HG02642 (cell line): ENCODE results near the gene ARHGEF25.
"Not testable (repeated sequence)": the region's sequence is repeated elsewhere in the genome, so short reads cannot be mapped to it uniquely, and the experiment has no call there.

Source experiments
- ATAC-seq: cut with Tn5 transposase; IDR thresholded peaks from one replicate; pipeline ENCODE4 v1.9.1; 2021; ENCODE audit warnings: mild to moderate bottlenecking; ENCODE audit not compliant: unreplicated experiment, poor library complexity

ARHGEF25 gene

DNA sequence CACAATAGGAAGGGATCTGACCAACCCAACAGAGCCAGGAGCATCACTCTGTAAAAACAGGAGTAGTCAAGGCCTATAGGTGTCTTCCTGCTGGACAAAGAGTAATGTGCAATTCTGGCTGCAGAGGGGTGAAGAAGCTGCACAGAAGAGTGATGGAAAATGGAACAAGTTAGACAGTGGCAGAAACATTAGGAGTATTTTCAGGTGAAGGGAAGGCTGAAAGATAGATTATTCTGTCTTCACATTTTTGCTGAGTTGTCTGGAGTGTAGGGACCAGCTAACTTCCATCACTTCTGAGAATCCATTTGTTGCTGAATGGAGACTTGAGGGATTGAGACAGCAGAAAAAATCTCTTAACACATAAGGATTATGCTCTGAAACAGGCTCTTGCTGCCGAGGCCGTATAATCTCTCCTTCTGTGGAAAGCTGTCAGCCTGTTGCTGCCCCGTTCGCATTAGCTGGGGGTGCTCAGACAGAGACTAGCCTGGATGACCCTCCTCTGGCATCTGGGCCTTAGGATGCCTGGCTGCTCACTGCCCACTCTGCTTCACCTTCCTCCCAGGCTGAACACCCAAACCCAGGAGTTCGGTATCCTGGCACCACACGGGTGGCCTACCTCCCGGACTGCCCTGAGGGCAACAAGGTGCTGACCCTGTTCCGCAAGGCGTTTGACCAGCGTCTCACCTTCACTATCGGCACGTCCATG lies 3.1 kb upstream of the ARHGEF25 start:
- no peak for ATAC-seq

DNA sequence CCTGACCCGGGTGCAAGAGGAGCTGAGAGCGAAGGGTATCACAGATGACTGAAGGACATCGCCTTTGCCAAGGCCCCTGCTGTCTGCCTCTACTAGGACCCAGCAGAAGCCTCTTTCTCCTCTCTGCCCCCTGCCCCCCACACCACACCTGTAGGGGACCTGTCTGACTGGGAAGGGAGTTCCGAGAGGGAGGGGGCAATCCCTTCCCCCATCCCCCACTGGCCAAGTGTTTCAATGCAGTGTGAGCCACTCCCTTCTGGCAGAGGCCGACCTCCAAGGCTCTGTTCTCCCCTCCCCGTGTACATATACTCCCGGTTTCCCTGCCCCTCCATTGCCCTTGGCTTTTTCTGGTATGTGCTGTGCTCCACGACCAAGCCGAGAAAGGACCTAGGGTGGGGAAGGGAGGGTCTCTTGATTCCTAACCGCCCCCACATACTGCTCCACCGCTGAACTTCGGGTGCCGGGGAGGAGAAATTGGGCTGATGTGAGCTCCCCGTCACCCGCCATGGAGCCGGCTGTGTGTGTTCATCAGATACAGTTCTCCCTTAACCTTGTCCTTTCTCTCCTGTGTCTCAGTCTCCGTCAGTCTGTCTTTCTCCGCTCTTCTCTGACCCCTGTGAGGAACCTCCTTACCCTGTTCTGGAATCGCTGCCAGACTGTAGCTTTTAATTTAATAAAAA lies 2.0 kb upstream of the ARHGEF25 start:
- no peak for ATAC-seq

DNA sequence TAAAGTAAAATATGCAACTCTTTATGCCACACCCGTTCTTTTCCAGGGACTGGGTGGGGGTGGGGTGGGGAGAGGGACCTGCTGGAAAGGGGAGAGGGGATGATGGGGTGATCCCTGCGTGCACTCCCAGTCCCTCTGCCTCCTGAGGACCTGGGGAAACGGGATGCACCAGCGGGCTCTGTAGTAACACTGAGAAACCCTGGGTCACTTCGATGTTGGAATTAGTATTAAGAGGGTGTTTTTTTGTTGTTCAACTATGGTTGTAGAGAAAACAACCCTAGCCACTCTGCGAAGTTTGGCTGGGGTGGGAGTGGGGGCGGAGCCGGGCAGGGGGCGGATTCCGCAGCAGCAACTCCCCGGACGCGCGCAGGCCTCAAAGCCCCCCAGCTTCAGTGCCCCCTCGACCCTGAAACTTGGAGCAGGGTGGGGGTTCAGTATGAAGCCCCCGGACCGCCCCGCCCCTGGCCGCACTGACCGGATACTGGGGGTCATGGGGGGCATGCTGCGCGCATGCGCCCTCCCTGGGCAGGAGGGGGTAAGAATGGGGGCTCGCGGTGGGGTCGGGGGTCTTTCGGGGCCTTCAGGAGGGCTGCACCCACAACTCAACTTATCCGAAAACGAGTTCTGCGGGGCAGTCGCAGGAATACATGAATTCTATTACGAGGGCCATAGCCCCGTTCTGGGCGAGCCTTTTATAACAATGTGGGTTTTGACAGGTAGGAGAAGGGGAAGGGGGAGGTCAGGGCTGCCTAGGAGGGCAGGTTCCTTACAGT lies 1.3 kb upstream of the ARHGEF25 start:
- ATAC-seq = no peak

DNA sequence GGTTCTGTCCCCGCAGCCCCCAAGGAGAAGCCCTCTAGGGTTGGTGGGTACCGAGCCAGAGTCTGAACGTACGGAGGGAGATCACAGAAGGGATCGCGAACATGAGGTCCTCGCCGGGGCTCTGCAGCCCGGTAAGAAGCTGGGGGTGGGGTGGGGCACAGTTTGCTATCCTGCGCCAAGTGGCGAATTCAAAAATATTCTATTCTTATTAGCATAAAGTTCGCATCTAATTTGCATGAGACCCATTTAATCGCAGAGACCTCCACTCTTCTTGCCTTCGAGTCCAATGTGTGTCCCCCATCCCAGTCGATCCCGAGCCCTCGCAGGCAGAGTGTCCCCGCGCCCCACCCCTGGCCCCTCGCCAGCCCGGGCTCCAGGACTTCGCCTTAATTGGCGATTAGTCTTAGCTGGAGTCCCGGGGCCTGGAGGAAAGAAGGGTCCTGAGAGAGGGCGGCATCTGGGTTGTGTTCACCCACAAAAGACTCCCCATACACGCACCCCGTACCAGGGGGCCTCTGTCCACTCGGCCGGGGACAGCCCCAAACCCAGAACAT lies 604 bp upstream of the ARHGEF25 start:
- no peak for ATAC-seq

DNA sequence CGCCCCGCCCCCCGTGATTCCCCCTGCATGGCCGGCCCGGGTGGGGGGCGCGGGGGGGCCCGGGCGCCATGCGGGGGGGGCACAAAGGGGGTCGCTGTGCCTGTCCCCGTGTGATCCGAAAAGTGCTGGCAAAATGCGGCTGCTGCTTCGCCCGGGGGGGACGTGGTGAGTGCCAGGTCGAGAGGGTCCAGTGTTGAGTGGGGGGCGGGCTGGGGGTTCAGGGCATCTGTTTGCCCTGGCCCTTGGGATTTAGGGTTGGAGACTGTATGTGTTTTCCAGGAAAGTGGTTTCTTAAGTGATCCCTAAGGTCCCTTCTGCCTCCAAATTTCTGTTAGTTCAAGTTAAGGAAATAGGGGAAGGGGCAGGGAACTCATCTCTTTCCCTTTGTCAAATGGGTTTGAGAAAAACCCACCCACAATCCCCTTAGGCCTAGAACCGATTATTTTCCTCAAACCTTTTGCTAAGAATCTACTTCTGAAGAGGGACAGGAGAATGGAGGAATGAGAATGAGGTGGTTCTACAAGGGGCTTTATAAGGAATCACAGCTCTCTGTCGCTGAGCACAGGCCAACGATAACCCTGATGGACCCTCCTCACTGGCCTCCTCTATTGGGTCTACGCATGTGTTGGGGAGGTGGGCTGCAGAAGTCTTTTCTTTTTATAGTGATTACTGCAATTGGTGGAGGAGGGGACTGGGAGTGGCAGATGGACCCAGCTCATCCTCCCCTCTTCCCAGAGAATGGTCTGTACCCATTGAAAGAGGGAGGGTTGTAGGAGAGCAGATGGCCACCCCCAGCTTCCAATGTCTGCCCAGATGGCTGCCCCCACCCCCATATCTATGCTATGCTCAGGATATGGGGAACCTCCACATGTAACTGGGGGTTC lies 834 bp downstream of the ARHGEF25 start:
- no peak for ATAC-seq

DNA sequence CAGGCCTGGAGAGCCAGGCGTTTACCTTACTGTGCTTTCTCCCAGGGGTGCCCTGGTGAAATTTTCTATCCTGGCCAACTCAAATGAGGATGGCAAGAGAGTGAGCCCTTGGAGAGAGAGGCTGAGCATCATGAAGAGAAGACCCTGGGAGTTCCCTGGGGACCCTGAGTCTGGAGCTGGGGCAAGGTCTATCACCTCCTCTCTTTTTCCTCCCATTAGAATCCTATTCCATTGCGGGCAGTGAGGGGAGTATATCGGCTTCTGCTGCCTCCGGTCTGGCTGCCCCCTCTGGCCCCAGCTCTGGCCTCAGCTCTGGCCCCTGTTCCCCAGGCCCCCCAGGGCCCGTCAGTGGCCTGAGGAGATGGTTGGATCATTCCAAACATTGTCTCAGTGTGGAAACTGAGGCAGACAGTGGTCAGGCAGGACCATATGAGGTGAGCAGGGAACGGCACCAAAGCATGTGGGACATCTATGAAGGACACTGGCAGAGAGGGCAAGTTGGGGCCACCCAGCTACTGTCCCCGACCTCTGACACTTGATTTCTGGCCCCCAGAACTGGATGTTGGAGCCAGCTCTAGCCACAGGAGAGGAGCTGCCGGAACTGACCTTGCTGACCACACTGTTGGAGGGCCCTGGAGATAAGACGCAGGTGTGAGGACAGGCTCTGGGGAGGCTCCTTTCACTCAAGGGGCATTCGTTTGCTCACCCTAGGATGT lies 1.6 kb downstream of the ARHGEF25 start:
- ATAC-seq = no peak

DNA sequence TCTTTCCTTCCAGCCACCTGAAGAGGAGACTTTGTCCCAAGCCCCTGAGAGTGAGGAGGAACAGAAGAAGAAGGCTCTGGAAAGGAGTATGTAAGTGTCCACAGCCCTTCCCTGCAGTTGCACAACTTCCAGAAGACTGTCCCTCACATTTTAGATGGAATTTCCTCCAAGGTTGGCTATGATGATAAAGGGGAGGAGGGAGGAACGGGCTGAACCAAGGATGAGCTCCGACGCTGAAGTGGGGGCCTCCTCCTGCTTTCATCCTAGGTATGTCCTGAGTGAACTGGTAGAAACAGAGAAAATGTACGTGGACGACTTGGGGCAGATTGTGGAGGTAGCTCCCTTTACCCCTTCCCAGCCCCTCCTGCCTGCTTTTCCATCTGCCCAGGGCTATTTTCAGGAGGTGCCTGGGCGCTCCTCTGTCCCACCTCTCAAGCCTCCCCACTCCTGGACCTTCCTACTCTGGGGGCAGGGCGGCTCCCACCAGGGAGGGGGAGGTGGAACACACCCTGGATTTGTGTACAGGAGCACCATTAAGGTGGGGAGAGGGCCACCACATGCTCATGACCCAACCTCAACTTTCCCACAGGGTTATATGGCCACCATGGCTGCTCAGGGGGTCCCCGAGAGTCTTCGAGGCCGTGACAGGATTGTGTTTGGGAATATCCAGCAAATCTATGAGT lies 2.3 kb downstream of the ARHGEF25 start:
- ATAC-seq = no peak

DNA sequence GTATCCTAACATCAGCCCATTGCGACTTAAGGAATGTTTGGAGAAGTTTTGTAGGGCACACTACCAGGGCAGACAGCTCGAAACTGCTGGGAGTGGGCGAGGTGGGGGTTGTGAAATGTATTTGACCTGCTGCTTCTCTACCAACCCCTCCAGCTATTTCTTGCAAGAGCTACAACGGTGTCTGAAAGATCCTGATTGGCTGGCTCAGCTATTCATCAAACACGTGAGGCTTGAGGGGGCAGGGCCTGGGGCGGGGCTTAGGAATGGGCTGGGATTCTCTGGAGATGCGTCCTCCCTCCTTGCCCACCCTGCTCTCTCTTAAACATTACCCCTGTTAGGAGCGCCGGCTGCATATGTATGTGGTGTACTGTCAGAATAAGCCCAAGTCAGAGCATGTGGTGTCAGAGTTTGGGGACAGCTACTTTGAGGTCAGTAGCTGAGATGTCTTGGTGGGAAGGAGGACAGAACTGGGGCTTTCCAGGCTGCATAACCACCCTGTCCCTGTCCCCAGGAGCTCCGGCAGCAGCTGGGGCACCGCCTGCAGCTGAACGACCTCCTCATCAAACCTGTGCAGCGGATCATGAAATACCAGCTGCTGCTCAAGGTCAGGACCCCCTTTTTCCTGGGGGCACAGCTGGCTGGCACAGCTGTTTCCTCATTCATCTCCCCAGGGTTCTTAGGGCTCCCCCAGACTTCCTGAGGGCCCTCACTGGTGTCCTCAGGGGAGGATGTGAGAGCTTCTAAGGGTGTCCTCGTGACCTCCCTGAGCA lies 3.1 kb downstream of the ARHGEF25 start:
- ATAC-seq = peak; percentile 56

DNA sequence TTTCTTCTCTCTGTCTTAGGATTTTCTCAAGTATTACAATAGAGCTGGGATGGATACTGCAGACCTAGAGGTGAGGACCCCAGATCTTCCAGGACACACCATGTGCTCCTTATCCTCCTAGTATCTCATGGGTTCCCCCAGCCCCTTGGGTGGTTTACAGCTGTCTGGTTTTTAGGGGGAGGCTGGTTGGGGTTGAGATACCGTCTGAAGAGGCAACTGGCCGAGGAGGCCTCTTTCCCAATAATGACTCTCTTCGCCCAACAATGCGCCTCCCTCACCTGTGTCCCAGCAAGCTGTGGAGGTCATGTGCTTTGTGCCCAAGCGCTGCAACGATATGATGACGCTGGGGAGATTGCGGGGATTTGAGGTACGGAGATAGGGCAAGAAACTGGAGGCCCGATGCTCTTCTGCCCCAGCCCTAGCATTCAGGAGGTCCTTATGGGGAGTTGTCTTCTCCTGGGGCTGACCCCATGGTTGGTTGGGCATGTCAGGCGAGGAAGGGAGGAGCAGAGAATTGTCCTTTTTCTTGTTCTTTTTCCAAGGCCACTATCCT lies 3.8 kb downstream of the ARHGEF25 start:
- no peak for ATAC-seq

DNA sequence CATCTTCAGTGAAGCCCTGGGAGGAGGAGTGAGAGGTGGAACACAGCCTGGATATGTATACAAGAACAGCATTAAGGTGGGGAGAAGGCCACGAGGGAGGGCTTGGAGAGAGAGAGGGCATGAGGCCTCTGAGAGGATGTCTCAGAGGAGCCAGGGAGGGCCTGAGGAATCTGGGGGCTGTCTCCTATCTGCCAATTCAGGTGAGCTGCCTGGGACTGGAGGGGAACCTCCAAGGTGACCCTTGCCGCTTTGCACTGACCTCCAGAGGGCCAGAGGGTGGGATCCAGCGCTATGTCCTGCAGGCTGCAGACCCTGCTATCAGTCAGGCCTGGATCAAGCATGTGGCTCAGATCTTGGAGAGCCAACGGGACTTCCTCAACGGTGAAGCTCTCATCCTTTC lies 4.4 kb downstream of the ARHGEF25 start:
- ATAC-seq = no peak

DNA sequence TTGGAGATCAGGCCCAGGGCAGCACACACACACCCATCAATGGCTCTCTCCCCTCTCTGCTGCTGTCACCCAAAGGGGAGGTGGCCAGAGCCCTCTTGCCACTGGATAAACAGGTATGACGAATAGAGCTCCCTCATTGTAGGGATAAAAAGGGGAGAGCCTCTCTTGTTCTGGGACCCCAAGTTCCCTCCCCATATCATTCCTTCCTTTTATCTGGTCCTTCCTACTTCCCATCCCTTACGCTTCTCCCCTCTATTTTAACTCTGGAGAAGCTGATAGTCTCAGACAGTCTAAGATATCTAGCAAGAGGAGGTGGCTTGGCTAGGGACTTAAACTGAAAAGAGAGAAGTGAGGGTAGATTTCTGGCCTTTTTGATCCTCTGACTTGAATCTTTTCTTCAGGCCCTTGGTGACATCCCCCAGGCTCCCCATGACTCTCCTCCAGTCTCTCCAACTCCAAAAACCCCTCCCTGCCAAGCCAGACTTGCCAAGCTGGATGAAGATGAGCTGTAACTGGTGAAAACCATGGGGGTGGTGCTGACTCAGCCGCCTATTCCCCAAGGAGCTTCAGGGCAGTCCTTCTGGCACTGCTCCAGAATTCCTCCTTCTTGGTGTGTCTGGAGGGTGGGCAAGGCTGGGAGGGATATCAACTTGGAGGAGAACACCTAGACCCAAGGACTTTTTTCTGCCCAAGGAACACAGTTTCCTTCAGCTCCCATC lies 5.3 kb downstream of the ARHGEF25 start:
- ATAC-seq = no peak

DNA sequence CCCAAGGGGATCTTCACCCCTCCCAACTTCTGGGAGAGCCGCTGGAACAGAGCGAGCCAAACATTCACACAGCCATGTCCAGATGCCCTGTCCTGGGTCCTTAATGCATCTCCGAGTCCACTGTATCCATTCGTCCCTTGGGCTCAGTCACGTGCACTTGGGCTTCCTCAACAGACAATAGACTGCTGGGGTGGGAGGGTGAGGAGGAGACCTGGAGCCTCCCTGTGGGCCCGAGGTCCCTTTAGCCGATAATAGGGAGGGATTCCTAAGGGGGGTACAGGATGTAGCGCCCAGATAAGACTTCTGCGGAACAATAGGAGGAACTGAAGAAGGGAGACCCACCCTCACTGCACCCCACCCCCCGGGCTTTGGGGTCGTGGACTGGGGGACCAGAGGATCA lies 6.7 kb downstream of the ARHGEF25 start:
- ATAC-seq = no peak

DNA sequence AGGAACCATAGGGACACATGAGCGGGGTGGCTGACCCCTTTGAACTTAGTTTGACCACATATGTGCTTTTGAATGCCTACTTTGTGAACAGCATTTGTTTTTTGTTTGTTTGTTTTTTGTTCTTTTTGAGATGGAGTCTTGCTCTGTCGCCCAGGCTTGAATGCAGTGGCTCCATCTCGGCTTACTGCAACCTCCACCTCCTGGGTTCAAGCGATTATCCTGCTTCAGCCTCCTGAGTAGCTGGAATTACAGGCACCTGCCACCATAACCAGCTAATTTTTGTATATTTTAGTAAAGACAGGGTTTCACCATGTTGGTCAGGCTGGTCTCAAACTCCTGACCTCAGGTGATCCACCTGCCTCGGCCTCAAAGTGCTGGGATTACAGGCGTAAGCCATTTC lies 7.2 kb downstream of the ARHGEF25 start:
- ATAC-seq = not testable (repeated sequence)

DNA sequence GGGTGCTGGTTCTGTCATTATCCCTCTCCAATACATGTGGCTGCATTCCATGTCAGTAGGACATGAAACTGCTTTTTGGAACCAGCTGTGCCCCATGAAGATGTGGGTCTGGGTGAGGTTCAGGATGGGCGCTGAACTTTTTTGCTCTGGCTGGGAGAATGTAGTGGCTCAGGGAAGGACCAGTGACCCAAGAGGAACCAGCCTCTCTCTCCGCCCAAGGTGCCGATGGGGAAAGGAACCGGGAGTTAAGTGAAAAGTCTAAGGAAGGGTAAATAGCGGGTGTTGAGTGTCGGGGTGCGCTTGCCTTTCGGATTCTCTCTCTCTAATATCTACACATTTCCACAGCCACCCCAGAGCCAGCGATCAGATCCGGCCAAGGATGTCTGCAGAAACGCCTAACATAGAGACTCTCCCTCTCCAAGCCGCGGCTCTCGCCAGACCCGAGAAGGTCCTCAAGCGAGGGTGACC lies 7.8 kb downstream of the ARHGEF25 start:
- no peak for ATAC-seq

DNA sequence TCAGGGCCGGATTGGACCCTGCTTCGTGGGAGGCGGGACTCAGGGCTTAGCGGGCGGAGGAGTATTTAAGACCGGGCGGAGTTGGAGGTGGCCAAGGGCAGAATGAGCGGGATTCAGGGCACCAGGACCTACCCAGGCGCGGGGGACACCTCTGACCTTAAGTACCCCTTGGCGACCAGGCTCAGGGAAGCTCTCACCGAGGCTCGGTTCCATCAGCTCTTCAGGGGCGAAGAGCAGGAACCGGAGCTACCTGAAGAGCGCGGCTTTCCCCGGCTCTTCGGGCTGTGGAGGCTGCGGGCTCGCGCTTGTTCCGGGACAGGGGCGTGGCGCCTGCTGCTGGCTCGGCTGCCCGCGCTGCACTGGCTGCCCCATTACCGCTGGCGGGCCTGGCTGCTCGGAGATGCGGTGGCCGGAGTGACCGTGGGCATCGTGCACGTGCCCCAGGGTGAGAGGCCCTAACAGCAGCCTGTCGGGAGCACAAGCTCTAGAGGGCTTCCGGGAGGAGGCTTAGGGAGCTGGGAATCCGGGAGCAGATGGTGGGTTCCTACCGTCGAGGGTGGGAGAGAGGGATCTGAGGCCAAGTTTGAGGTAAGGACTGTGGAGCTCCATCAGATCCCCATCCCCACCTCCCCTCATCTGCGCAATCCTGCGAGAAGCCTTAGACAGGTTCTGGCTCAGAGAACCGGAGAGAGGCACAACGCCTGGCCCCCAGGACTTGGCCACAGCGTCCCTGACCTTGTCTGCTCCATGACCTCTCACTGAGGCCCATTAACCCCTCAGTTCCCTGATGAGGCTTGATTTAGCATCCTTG lies 8.4 kb downstream of the ARHGEF25 start:
- ATAC-seq = no peak

DNA sequence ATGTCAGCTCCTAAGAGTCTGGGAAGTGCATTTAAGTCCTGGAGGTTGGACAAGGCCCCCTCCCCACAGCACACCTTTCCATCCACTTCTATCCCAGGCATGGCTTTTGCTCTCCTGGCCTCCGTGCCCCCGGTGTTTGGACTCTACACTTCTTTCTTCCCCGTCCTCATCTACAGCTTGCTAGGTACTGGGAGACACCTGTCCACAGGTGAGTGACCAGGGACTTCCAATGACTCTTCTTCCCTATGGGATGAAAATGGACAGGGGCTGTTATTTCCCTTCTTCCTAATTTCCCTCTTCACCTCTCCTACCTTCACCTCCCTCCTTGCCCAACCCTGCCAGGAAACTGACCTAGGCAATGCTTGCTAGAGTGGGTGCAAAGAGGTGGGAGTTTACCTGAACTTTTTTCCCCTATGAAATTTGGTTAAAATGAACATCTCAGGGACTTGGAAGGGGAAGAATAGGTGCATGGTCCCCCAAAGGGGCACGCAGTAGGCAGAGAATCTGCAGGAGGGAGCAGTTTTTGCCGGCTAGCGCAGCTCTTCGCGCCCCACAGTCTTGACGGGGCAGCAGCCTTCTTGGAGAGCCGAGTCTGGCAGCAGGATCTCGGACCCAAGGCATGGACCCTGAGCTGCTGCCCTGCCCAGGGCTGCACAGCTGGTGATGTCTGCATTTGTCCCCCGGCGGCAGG lies 9.2 kb downstream of the ARHGEF25 start:
- ATAC-seq = no peak
